Esophagus (tissue), 2 donors: ENCODE measurements around the gene MICALL1. TPM values are rescaled to one million over a fixed set of nuclear protein-coding genes. Genes with fewer than 3 reads are reported as not detected.

Experiments used
- H3K27ac ChIP-seq, 2 donors: one replicate each; pipeline ENCODE4 v1.5.1; 2013; ENCODE audit warnings: low read depth in 2 of 2, mild to moderate bottlenecking in 2 of 2, inconsistent platforms in 1 of 2, low read length in 1 of 2, moderate library complexity in 1 of 2
- H3K27me3 ChIP-seq, 2 donors: one replicate each; pipeline ENCODE4 v1.6.1; 2013; ENCODE audit warnings: low read length in 2 of 2, control low read depth in 1 of 2, mild to moderate bottlenecking in 1 of 2; ENCODE audit not compliant: insufficient read depth in 2 of 2, control insufficient read depth in 1 of 2
- H3K36me3 ChIP-seq, 2 donors: one replicate each; pipeline ENCODE4 v1.6.1; 2013; ENCODE audit warnings: low read length in 1 of 2; ENCODE audit not compliant: control insufficient read depth in 2 of 2, insufficient read depth in 2 of 2
- H3K4me1 ChIP-seq, 2 donors: one replicate each; pipeline ENCODE4 v1.6.1; 2013; ENCODE audit warnings: low read length in 1 of 2; ENCODE audit not compliant: control insufficient read depth in 2 of 2, insufficient read depth in 2 of 2
- H3K4me3 ChIP-seq, 2 donors: one replicate each; pipeline ENCODE4 v1.5.1; 2013; ENCODE audit warnings: low read length in 2 of 2, mild to moderate bottlenecking in 2 of 2, low read depth in 1 of 2, moderate library complexity in 1 of 2
- H3K9me3 ChIP-seq, 2 donors: one replicate each; pipeline ENCODE4 v1.6.1; 2013; ENCODE audit warnings: mild to moderate bottlenecking in 2 of 2, low read depth in 1 of 2, low read length in 1 of 2, moderate library complexity in 1 of 2; ENCODE audit not compliant: control insufficient read depth in 2 of 2, insufficient read depth in 1 of 2
- WGBS, 2 donors: extraction: QIAGEN DNeasy Blood & Tissue Kit; methylation state at CpG; one replicate each; pipeline ENCODE4 v1.1.7; 2013; 5-methylcytosine and 5-hydroxymethylcytosine counted together
- polyA plus RNA-seq, 2 donors: library from polyadenylated mRNA; stranded (reverse); fragments of 200-250 nt; gene quantifications; one replicate each; pipeline ENCODE4 v1.2.3, GENCODE V29; 2013
- donor health status: healthy with polysubstance abuse.
- donor health status: Bipolar disorder and iron deficiency.

MICALL1 gene
- polyA plus RNA-seq, 2 donors = 41.7 to 44.1 TPM

- peaks cover 2 to 3% of the 10 kb centered on the region in 2 donors for H3K4me1 ChIP-seq
Measured at GRCh38 chr22:37926358-37926757, 20.3 kb downstream of the MICALL1 start.

GRCh38 chr22:37926771-37927636 is 20.9 kb downstream of the MICALL1 start:
- Histone ChIP-seq H3K36me3 (peaks cover 36 to 68% of the 10 kb centered on the region in 2 donors), H3K27me3 (no peaks in the 10 kb centered on the region), H3K4me1 (peaks cover 2 to 3% of the 10 kb centered on the region in 2 donors), H3K9me3 (no peaks in the 10 kb centered on the region), H3K4me3 (no peak overlapping the region), H3K27ac (no peak overlapping the region)
- 90 to 92% methylated on average over 29 to 32 of the region's 32 CpGs for WGBS, 2 donors

More at GRCh38 chr22:37926358-37926757, 20.3 kb downstream of the MICALL1 start:
- Histone ChIP-seq H3K9me3 (no peaks in the 10 kb centered on the region), H3K4me3 (no peak overlapping the region), H3K27ac (no peak overlapping the region), H3K36me3 (peaks cover 36 to 69% of the 10 kb centered on the region in 2 donors), H3K27me3 (no peaks in the 10 kb centered on the region)
- WGBS, 2 donors = 85 to 88% methylated on average over 7 of the region's 7 CpGs

- Histone ChIP-seq H3K27me3 (no peaks in the 10 kb centered on the region), H3K36me3 (peaks cover 36 to 73% of the 10 kb centered on the region in 2 donors), H3K4me3 (no peak overlapping the region), H3K9me3 (no peaks in the 10 kb centered on the region), H3K4me1 (peaks cover 2 to 8% of the 10 kb centered on the region in 2 donors), H3K27ac (no peak overlapping the region)
- WGBS, 2 donors = 94 to 98% methylated on average over 5 of the region's 5 CpGs
Measured at GRCh38 chr22:37927637-37927936, 21.5 kb downstream of the MICALL1 start.

- Histone ChIP-seq H3K27ac (peak overlapping the region; percentile 2 to 70), H3K4me1 (peaks cover 12 to 23% of the 10 kb centered on the region in 2 donors), H3K36me3 (peaks cover 31 to 69% of the 10 kb centered on the region in 2 donors), H3K27me3 (no peaks in the 10 kb centered on the region), H3K4me3 (no peak overlapping the region), H3K9me3 (no peaks in the 10 kb centered on the region)
- 59 to 75% methylated on average over 5 of the region's 5 CpGs for WGBS, 2 donors
Measured at GRCh38 chr22:37929390-37929789, 23.3 kb downstream of the MICALL1 start.

GRCh38 chr22:37930270-37930951 is 24.3 kb downstream of the MICALL1 start:
- Histone ChIP-seq H3K9me3 (no peaks in the 10 kb centered on the region), H3K4me3 (no peak overlapping the region), H3K36me3 (peaks cover 24 to 60% of the 10 kb centered on the region in 2 donors), H3K27ac (peak overlapping the region; percentile 2 to 79), H3K27me3 (no peaks in the 10 kb centered on the region), H3K4me1 (peaks cover 12 to 23% of the 10 kb centered on the region in 2 donors)
- WGBS, 2 donors = 67 to 76% methylated on average over 11 of the region's 11 CpGs

GRCh38 chr22:37930952-37931440 is 24.9 kb downstream of the MICALL1 start:
- Histone ChIP-seq H3K27ac (peak overlapping the region in 1 of 2 donors; percentile 79), H3K36me3 (peaks cover 18 to 56% of the 10 kb centered on the region in 2 donors), H3K27me3 (no peaks in the 10 kb centered on the region), H3K4me1 (peaks cover 12 to 23% of the 10 kb centered on the region in 2 donors), H3K9me3 (no peaks in the 10 kb centered on the region), H3K4me3 (no peak overlapping the region)
- WGBS, 2 donors = 64 to 71% methylated on average over 2 of the region's 2 CpGs

GRCh38 chr22:37931893-37932389 is 25.8 kb downstream of the MICALL1 start:
- Histone ChIP-seq H3K27ac (peak overlapping the region; percentile 82 to 98), H3K36me3 (peaks cover 9 to 51% of the 10 kb centered on the region in 2 donors), H3K4me3 (no peak overlapping the region), H3K27me3 (no peaks in the 10 kb centered on the region), H3K9me3 (no peaks in the 10 kb centered on the region), H3K4me1 (peaks cover 12 to 23% of the 10 kb centered on the region in 2 donors)
- 66 to 82% methylated on average over 6 of the region's 6 CpGs for WGBS, 2 donors

- WGBS, 2 donors = 74 to 81% methylated on average over 9 to 10 of the region's 10 CpGs
- H3K27ac ChIP-seq = peak overlapping the region; percentile 82 to 98
- H3K9me3 ChIP-seq = no peaks in the 10 kb centered on the region
- peaks cover 12 to 23% of the 10 kb centered on the region in 2 donors for H3K4me1 ChIP-seq
- no peak overlapping the region for H3K4me3 ChIP-seq
- no peaks in the 10 kb centered on the region for H3K27me3 ChIP-seq
- peaks cover 7 to 49% of the 10 kb centered on the region in 2 donors for H3K36me3 ChIP-seq
Measured at GRCh38 chr22:37932401-37932800, 26.3 kb downstream of the MICALL1 start.

- Histone ChIP-seq H3K4me3 (no peak overlapping the region), H3K27me3 (no peaks in the 10 kb centered on the region), H3K4me1 (peaks cover 12 to 23% of the 10 kb centered on the region in 2 donors), H3K27ac (peak overlapping the region; percentile 82 to 98), H3K36me3 (peaks cover 5 to 53% of the 10 kb centered on the region in 2 donors), H3K9me3 (no peaks in the 10 kb centered on the region)
- WGBS, 2 donors = 57 to 69% methylated on average over 21 of the region's 21 CpGs
Measured at GRCh38 chr22:37932821-37933578, 26.9 kb downstream of the MICALL1 start.
